ACC112 (cell line): Measurements from ENCODE around the gene RBM15.

Experiments used
- H2AFZ ChIP-seq: fragments of 200-600 bp; sonication (generic); one replicate; pipeline ENCODE4 v1.6.0; 2017; ENCODE audit warnings: antibody characterized with exemption, low read length; ENCODE audit not compliant: unreplicated experiment
- H3K27ac ChIP-seq: fragments of 200-600 bp; sonication (generic); 2 replicates; pipeline ENCODE4 v1.5.1; 2014; ENCODE audit warnings: low read depth, mild to moderate bottlenecking, antibody characterized with exemption, low read length, moderate library complexity
- H3K27me3 ChIP-seq: fragments of 200-600 bp; sonication (generic); 2 replicates; pipeline ENCODE4 v1.6.1; 2014; ENCODE audit warnings: mild to moderate bottlenecking, antibody characterized with exemption, low read length, moderate library complexity, mixed read lengths; ENCODE audit not compliant: insufficient read depth
- H3K36me3 ChIP-seq: fragments of 200-600 bp; sonication (generic); 2 replicates; pipeline ENCODE4 v1.6.1; 2016; ENCODE audit warnings: mild to moderate bottlenecking, antibody characterized with exemption, low read length, moderate library complexity, mixed read lengths; ENCODE audit not compliant: insufficient read depth
- H3K4me1 ChIP-seq: fragments of 200-600 bp; sonication (generic); one replicate; pipeline ENCODE4 v1.6.1; 2016; ENCODE audit warnings: low read length, mixed read lengths; ENCODE audit not compliant: insufficient read depth, unreplicated experiment, control insufficient read depth
- H3K4me3 ChIP-seq: fragments of 200-600 bp; sonication (generic); 2 replicates; pipeline ENCODE4 v1.5.1; 2014; ENCODE audit warnings: mild to moderate bottlenecking, low read depth, low read length
- H3K79me2 ChIP-seq: fragments of 200-600 bp; sonication (generic); one replicate; pipeline ENCODE4 v1.6.0; 2016; ENCODE audit warnings: low read length; ENCODE audit not compliant: control insufficient read depth, unreplicated experiment, insufficient read depth

Gene RBM15

GRCh38 chr1:110338886-110339406 lies at the start of gene RBM15:
RBM15 (plus strand) TSS chr1:110339377; CDS start chr1:110339406, 29 bp downstream.
- Histone ChIP-seq H3K79me2 (peaks cover 45% of the 10 kb centered on the region), H3K27ac (peak within 1 kb of the TSS; percentile 99), H3K36me3 (peaks cover 29% of the 10 kb centered on the region), H3K4me1 (peaks cover 36% of the 10 kb centered on the region), H3K4me3 (peak within 1 kb of the TSS; percentile 84), H2AFZ (peak within 1 kb of the TSS; percentile 86), H3K27me3 (no peaks in the 10 kb centered on the region)

- Histone ChIP-seq H3K27ac (no peak overlapping the region), H3K4me1 (peaks cover 7% of the 10 kb centered on the region), H3K4me3 (no peak overlapping the region), H3K27me3 (no peaks in the 10 kb centered on the region), H2AFZ (no peak overlapping the region), H3K36me3 (no peaks in the 10 kb centered on the region), H3K79me2 (no peaks in the 10 kb centered on the region)
Observed at GRCh38 chr1:110291241-110292030, 47.7 kb upstream of the RBM15 start.

GRCh38 chr1:110292031-110292741 lies 47.0 kb upstream of the RBM15 start:
- H3K79me2 ChIP-seq = no peaks in the 10 kb centered on the region
- H3K27me3 ChIP-seq = no peaks in the 10 kb centered on the region
- no peak overlapping the region for H2AFZ ChIP-seq
- no peak overlapping the region for H3K4me3 ChIP-seq
- H3K36me3 ChIP-seq = no peaks in the 10 kb centered on the region
- H3K4me1 ChIP-seq = peaks cover 7% of the 10 kb centered on the region
- no peak overlapping the region for H3K27ac ChIP-seq

- Histone ChIP-seq H3K4me3 (no peak overlapping the region), H3K4me1 (peaks cover 7% of the 10 kb centered on the region), H3K27me3 (peaks cover 14% of the 10 kb centered on the region), H3K27ac (no peak overlapping the region), H3K79me2 (no peaks in the 10 kb centered on the region), H3K36me3 (no peaks in the 10 kb centered on the region), H2AFZ (no peak overlapping the region)
Observed at GRCh38 chr1:110293601-110294104, 45.5 kb upstream of the RBM15 start.

- Histone ChIP-seq H3K4me3 (no peak overlapping the region), H3K36me3 (no peaks in the 10 kb centered on the region), H3K79me2 (no peaks in the 10 kb centered on the region), H3K27ac (no peak overlapping the region), H2AFZ (no peak overlapping the region), H3K27me3 (peaks cover 15% of the 10 kb centered on the region), H3K4me1 (peaks cover 7% of the 10 kb centered on the region)
Observed at GRCh38 chr1:110294308-110294707, 44.9 kb upstream of the RBM15 start.

- Histone ChIP-seq H2AFZ (no peak overlapping the region), H3K4me1 (no peaks in the 10 kb centered on the region), H3K27me3 (peaks cover 49% of the 10 kb centered on the region), H3K27ac (no peak overlapping the region), H3K79me2 (no peaks in the 10 kb centered on the region), H3K36me3 (no peaks in the 10 kb centered on the region), H3K4me3 (no peak overlapping the region)
Observed at GRCh38 chr1:110298991-110299390, 40.2 kb upstream of the RBM15 start.

GRCh38 chr1:110300412-110301085 lies 38.6 kb upstream of the RBM15 start:
- no peaks in the 10 kb centered on the region for H3K4me1 ChIP-seq
- no peak overlapping the region for H3K27ac ChIP-seq
- no peaks in the 10 kb centered on the region for H3K36me3 ChIP-seq
- no peak overlapping the region for H3K4me3 ChIP-seq
- H3K27me3 ChIP-seq = peaks cover 49% of the 10 kb centered on the region
- no peak overlapping the region for H2AFZ ChIP-seq
- no peaks in the 10 kb centered on the region for H3K79me2 ChIP-seq

- no peak overlapping the region for H3K4me3 ChIP-seq
- peaks cover 43% of the 10 kb centered on the region for H3K27me3 ChIP-seq
- H2AFZ ChIP-seq = no peak overlapping the region
- no peaks in the 10 kb centered on the region for H3K79me2 ChIP-seq
- no peaks in the 10 kb centered on the region for H3K36me3 ChIP-seq
- H3K4me1 ChIP-seq = peaks cover 5% of the 10 kb centered on the region
- no peak overlapping the region for H3K27ac ChIP-seq
Observed at GRCh38 chr1:110302836-110303235, 36.3 kb upstream of the RBM15 start.

GRCh38 chr1:110305900-110306420 lies 33.2 kb upstream of the RBM15 start:
- H3K79me2 ChIP-seq = no peaks in the 10 kb centered on the region
- H2AFZ ChIP-seq = no peak overlapping the region
- H3K4me3 ChIP-seq = no peak overlapping the region
- H3K36me3 ChIP-seq = no peaks in the 10 kb centered on the region
- H3K4me1 ChIP-seq = peaks cover 25% of the 10 kb centered on the region
- H3K27me3 ChIP-seq = peaks cover 24% of the 10 kb centered on the region
- H3K27ac ChIP-seq = no peak overlapping the region

- Histone ChIP-seq H3K27ac (0 out of 2 replicates have a peak overlapping the region, but pooled peaks have one; percentile 10), H3K36me3 (no peaks in the 10 kb centered on the region), H3K4me1 (peaks cover 25% of the 10 kb centered on the region), H3K4me3 (no peak overlapping the region), H2AFZ (no peak overlapping the region), H3K79me2 (no peaks in the 10 kb centered on the region), H3K27me3 (peaks cover 9% of the 10 kb centered on the region)
Observed at GRCh38 chr1:110307239-110307974, 31.8 kb upstream of the RBM15 start.
